LNCAP (cell line): ENCODE measurements around the gene MBNL2.

Experiments used
- CTCF ChIP-seq: fragments of 450-650 bp; IDR thresholded peaks from 2 replicates; pipeline ENCODE4 v1.5.1; 2017; ENCODE audit warnings: mild to moderate bottlenecking

Gene MBNL2

DNA sequence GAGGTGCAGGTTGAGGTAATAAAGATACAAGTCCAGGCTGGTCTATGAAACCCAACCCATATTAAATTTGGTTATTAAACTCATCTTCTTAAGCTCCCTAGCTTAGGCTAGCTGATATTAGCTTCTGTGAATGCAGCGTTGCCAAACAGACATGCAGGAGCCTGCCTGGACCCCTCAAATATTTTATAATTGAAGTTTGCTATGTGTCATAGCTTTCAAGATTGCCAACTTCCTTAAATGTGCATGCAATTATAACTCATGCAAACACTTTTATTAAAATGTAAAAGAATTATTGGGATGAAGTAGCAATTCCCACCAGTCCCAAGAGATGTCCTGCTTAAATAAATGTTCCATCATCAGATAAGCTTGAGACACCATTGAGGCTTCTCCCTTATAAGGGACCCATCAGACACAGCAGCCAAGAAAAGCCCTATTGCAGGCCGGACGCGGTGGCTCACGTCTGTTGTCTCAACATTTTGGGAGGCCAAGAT is 51.3 kb downstream of the MBNL2 start:
- TF ChIP-seq CTCF = no peak

- TF ChIP-seq CTCF = no peak
Observed at GRCh38 chr13:97274829-97275649, 52.9 kb downstream of the MBNL2 start.

DNA sequence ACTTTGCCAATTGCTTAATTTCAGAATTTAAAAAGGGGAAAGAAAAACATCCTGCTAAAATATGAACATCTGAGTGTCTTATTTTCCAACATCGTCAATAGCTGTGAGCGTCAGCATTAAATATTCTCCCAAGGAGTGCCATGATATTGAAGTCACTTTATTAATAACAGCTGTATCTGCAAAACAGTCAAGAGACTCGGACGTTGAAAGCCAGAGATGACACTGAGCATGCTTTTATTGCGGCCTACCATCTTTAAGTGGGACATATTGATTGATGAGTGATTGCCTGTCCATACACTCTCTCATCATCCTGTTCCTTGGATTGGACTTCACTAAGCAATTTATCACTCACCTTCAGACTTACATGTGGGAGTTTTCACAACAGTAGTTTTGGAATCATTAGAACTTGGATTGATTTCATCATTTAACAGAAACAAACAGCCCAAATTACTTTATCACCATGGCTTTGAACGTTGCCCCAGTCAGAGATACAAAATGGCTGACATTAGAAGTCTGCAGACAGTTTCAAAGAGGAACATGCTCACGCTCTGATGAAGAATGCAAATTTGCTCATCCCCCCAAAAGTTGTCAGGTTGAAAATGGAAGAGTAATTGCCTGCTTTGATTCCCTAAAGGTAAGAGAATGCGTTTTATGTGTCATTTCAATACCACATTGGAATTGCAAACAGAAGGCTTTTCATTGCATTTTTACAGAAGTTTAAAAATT is 53.8 kb downstream of the MBNL2 start:
- no peak for TF ChIP-seq CTCF

DNA sequence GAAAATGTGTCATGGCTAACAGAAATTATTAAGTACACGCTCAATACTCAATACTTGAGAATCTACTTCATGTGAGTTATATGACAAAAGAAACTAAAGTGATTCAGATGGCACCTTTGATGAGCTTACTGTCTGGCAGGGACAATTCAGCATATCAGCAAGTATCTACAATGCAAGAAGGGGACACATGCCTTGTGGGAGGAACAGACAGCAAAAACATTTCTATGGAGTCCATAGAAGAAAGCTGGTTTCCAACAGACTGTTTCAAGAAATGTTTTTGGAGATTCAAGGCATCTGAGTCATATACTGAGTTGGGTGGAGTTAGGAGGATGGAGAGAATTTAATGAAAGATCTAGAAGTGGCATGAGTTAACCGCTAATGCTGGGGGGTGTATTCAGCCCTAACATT is 54.7 kb downstream of the MBNL2 start:
- no peak for TF ChIP-seq CTCF

DNA sequence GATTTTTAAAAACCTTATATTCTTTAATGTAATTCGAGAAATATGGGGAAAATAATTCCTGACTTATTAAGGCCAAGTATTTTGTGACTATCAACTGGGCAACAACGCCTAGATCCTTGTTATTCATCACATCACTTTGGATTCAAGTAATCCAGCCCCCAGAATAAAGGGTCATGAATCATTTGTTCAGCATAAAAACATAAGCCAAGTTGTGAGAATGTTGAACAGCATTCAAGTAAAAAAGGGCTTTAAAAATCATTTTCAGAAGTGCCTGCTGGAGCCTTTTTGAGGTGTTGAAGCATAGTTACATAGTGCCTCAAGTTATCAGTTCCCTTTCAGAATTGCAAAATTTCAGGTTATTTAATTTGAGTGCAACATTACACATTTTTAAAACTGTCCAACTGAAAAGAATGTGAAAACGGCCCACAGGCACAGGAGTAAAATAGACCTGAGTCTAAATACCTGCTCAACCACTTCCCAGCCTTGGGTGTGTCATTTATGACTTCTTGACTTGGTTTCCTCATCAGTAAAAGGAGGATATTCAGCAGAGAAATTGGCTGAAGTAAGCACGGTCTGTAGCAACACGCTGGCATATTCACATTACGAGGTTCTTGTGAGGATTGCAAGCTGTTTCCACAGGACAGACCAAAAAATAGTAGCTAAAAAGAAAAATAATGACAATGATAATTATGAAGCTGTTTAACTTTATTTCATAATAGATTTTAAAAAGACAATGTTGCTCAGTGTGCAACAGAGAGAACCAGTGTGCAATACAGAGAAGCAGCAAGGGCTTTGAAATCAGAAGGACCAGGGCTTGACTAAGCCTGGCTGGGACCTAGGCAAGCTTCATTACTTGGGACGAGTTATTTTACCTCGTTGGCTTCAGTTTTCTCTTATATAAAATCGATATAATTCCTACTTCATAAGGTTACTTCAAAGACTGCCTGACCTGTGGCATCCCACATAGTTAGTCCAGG is 56.6 kb downstream of the MBNL2 start:
- TF ChIP-seq CTCF = no peak

- TF ChIP-seq CTCF = no peak
Observed at GRCh38 chr13:97279913-97280312, 57.8 kb downstream of the MBNL2 start.

- no peak for TF ChIP-seq CTCF
Observed at GRCh38 chr13:97280478-97280877, 58.3 kb downstream of the MBNL2 start.
